Epidermal melanocyte (primary cell): Measurements from ENCODE around the gene MACROD1.

Experiments
- DNase-seq: peaks from one replicate; pipeline ENCODE4 v3.0.0; 2011; ENCODE audit warnings: low spot score; ENCODE audit not compliant: insufficient read length

MACROD1 gene

DNA sequence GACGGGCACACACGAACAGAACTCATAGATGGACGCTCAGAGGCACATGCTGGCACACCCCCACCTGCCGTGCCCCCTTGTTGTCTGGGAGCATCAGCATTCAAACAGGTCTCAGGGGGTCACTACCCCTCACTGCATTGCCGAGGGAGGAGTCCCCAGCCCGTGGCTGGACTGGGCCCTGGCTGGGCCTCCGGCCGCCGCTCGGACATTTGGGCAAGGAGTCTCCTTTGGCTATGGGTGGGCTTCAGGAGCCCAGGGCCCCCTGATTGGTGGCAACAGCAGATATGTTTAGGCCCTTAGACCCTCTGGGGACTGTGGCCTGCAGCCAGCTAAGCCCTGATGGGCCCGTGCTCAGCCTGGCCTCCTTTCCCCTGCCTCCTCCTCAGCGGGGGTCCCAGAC lies 88.3 kb downstream of the MACROD1 start:
- DNase-seq: no peak

- no peak for DNase-seq
Observed at GRCh38 chr11:64076758-64077157, 89.2 kb downstream of the MACROD1 start.

GRCh38 chr11:64074239-64074638 lies 91.7 kb downstream of the MACROD1 start:
- DNase-seq: no peak

DNA sequence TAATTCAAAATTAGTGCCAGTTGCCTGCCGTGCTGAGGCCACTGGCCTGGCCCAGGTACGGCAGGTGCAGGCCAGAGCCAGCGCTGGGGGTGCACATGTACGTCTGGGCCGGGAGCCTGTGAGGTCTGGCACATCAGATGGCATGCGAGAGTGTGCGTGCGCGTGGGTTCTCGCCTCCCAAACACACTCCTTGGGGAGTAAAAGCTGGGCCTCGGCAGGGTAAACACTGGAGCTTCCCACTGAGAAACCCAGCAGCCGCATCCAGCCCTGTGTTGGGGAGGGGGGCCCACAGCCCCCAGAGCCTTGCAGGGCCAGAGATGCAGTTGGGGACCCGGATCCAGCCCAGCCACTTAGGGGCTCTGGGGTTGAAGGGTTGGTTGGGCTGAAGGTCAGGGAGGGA lies 92.4 kb downstream of the MACROD1 start:
- DNase-seq: no peak

DNA sequence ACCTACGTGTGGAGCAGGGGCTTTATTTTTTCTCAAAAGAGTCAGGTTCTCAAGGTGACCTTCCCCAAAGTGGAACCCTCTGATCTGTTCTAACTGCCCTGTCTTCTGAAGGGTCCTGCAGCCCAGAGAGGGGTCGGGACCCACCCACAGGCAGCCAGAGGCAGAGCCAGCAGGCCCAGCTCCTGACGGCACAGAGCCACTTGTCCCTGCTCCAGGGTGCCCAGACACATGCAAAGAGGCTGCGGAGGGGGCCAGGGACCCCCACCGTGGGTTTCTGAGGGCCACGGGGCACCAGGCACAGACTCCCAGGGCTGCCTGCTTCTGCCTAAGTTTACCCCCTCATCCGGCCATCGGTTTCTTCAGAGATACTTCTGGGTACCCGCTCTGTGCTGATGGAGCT lies 93.0 kb downstream of the MACROD1 start:
- DNase-seq: no peak

- no peak for DNase-seq
Observed at GRCh38 chr11:64072403-64072802, 93.5 kb downstream of the MACROD1 start.

GRCh38 chr11:64071849-64072248 lies 94.1 kb downstream of the MACROD1 start:
- DNase-seq: no peak

DNA sequence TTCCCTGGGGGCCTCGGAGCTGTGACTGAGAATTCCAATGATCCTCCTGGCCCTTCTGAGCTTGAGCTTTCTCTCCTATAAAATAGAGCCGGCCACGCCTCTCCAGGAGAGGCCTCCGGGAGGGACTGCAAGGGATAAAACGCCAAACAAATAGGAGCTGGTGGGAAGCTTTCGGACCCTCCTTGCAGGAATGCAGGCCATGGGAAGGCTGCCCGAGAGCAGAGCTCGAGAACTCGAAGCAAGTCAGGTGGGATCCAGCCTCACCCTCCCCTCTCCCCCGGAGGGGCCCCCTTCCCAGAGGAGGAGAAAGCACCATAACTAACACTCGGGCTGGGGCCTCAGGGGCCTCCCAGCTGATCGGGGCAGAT lies 95.6 kb downstream of the MACROD1 start:
- no peak for DNase-seq

DNA sequence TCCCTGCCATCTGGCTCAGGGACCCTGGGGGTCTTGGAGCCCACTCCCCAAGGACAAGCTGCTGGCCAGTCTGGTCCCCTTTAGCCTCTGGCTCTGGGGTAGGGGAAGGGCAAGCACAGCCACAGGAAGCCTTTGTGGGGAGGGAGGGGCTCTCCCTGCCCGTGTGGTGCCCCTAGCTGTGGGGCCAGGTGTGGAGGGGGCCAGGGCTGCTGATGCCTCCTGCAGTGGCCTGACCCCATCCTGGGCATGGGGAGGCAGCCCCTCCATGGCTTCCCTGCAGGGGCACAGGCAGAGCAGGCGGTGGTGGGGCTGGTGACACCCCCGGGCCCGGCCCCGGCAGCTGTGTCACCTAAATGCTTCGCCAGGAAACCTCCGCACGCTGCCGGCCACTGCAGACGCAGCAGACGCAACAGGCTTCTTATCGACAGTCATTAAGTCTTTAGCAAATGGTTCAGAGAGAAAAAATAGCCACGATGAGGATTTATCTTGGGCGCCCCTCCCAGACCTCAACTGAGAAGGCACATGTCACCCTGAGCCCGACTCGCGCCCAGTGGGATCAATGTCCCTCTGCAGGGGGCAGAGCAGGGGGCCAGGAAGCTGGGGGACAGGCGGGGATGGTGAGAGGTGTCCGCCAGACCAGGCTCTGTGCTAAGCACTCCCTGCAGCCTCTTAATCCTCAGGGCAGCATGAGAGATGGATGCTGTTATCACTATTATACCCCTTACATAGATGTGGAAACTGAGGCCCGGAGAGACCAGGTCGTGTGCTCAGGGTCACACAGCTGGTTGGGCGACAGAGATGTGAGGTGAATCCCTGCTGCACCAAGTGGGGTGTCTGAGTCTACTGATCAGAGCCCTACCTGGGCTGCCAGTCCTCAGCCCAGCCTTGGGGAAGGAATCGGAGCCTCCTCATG lies 96.3 kb downstream of the MACROD1 start:
- DNase-seq: no peak

DNA sequence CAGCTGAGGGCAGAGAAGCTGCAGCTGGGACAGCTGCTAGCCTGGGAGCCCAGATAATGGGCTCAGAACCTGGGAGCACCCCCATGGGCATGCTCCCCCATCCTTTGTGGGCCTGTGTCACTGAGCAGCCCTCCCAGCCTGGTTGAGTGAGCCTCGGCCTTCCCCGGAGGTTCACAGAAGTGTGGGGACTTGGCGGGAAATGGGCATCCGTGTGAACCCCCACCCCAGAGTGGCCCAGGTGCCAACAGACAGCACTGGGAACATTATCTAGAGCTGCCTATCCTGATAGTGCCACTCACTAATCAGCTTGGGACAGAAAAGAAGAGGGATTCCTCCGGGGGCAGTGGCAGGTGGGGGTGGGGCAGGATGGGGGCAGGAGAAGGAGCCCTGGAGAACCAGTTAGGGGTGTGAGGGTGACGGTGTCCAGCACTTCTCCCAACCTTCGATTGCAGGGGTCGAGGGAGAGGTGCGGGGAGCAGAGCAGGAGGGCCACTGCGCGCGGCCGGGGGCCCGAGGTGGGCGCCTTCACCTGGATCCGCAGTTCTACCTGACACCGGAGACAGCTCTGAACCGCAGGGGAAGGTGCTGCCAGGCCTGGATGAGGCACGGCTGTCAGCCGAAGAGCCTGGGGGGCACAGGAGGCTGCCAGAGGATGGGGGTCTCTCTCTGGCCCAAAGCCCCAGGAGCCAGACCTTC lies 97.1 kb downstream of the MACROD1 start:
- DNase-seq: no peak

DNA sequence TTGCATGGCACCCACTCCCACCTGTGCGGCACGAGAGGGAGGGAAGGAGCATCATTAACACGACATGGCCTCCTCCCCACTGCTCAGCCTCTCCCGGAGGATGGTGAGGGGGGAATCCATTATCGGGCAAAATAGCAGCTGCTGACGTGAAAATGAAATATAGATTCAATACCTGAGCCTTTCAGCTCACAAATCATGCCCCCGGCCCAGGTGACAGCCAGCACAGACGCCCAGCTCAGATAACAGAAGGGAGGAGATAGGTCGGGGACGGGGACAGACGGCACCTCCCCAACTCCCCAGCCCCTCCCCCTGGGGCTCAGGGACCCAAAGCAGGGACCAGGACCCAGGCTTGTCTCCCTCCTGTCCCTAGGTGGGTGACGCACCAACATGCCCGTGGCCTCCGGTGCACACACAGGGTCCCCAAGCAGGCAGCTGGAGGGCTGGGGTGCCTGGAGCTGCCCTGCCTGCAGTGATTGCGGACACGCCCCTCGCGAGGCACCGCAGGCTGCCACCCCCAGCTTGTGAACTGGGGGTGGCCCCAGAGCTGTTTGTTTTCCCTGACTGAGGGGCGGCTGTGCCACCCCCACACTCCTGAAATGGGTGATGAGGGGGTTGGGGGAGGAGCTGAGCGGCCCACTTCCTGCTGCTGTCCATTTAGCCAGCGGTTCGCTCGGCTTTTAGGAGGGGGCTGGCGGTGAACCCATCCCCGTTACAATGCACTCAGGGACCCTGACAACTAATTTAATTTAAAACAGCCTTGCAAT lies 98.5 kb downstream of the MACROD1 start:
- DNase-seq: no peak

- DNase-seq: no peak
Observed at GRCh38 chr11:64065712-64066111, 100.2 kb downstream of the MACROD1 start.

- DNase-seq: no peak
Observed at GRCh38 chr11:64065141-64065465, 100.8 kb downstream of the MACROD1 start.

GRCh38 chr11:64064374-64065140 lies 101.4 kb downstream of the MACROD1 start:
- DNase-seq: no peak

DNA sequence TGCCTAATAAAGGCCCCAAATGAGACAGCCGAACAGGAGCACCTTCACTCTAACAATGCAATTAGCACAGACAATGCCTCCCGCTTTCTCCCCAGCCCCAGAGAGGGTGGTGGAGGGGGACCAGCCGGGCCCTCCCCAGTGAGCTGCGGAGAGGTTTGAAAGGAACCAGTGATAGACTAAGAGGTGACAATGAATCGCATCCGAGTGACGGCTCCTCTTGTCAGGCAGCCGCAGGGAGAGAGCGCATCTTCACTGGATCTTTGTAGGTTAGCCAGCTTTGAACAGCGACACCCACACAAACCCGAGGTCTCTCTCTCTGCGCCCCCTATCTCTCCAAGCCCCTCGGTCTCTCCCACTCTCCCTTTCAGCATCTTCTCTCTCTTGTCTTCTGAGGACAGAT lies 102.1 kb downstream of the MACROD1 start:
- no peak for DNase-seq

DNA sequence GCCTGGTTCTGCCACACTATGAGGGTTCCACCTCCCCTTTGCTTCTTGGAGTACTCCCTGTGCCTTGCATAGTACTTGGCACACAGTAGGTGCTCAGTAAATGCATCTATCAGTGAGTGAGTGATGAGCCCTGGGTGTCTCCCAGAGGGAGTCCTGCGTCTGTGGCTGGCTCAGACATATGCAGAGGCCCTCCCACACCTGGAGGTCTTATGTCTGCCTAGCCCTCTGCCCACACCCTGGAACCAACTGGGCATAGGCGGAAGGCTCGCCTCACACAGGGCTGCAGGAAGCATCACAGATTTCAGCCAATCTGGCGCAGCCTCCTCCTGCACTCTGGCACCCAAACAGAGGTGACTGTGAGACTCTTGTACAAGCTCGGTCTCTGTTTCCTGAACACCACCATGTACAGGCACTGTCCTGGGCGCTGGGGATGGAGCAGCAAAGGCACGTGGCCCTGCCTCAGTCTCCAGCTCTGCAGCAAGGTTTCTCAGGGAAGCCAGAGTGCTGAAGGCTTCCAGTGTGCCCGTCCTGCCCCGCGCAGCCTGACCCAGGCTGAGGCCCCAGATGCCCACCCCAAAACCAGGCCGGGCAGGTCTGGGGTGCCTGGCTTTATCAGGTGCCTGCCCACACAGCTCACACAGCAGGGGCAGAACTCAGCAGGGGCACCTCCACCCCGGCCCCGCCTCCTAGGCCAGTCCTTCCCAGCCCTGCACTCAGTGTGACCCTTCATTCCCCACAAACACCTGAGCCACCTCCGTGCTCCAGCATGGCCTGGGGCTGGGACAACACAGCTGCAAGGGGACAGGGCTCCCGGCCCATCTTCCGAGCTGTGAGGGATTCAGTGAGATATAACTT lies 103.5 kb downstream of the MACROD1 start:
- DNase-seq: no peak

- DNase-seq: no peak
Observed at GRCh38 chr11:64060861-64061444, 105.0 kb downstream of the MACROD1 start.

DNA sequence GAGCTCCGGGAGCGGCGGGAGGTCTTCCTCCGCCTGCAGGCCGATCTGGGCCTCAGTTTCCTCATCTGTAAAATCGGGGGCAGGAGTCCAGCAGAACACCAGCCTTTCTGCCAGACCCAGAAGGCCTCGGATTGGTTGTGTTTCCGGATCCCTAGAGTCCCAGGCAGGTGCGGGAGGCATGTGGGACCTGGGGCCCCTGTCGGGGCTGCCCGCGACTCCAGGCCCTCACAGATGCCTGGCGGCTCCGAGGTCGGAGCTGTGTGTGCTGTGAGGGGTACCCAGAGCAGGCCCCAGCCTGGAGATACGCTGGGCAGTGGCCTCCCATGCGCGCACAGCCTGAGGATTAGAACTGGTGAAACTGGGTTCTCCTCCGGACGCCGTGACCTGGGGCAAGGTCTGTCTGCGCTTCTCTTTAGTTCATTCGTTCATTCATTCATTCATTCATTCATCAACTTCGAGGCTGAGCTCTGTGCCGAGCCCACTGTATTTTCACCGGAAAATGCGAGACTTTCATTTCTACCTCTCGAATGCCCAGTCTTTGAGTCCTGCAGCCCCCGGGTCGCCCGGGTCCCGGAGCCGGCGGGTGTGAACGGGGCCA lies 105.6 kb downstream of the MACROD1 start:
- no peak for DNase-seq

DNA sequence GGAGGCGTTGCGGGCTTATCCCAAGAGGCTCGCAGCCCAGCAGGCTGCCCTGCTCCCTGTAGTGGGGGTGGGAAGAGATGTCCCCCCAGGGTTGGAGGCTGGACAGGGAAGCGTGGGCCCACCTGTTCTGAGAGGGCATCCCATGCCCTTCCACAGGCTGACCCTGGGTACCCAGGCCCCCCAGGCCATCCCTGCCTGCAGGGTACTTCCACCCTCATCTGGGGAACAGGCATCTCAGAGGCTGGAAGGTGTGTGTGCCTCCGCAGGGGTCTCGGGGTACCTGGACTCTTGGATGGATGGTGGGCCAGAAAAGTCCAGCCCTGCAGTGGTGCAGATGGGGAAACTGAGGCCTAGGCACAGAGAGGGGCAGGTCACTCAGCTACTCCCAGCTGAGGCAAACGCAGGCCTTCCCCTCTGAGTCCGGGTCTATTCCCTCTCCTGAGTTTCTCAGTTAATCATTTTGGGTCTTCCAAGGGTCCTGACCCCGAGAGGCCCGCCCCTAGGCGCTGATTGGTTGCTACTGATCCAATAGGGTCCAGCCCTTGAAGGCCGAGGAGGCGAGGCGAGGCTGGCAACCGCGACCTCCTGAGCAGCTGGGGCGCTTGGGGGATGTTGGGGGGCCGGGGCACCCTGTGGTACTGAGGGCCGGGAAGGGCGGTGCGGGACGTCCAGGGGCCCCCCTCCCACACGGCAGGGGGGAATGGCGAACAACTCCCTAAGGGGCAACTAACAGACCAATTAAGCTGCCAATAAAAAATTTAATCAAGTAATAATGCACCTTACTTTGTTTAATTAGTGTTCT lies 106.4 kb downstream of the MACROD1 start:
- DNase-seq: no peak
